C1 segment of cervical spinal cord (tissue), 14 donors: ENCODE results near the gene MYOF.
"Not testable (repeated sequence)": the region's sequence is repeated elsewhere in the genome, so short reads cannot be mapped to it uniquely, and the experiment has no call there.

Experiments
- DNase-seq, 14 donors: peaks; one replicate each; lab custom pipeline; 2025; lab: John Stamatoyannopoulos, UW

MYOF gene

GRCh38 chr10:93485690-93486089 lies 3.6 kb upstream of the MYOF start:
- no peak for DNase-seq

GRCh38 chr10:93481637-93482144 lies 443 bp downstream of the MYOF start:
- DNase-seq: no peak

- DNase-seq: no peak
Measured at GRCh38 chr10:93478873-93479272, 3.3 kb downstream of the MYOF start.

GRCh38 chr10:93476756-93477155 lies 5.4 kb downstream of the MYOF start:
- DNase-seq: no peak

GRCh38 chr10:93475871-93476270 lies 6.3 kb downstream of the MYOF start:
- no peak for DNase-seq

GRCh38 chr10:93475227-93475626 lies 6.9 kb downstream of the MYOF start:
- no peak for DNase-seq

GRCh38 chr10:93473804-93474472 lies 8.2 kb downstream of the MYOF start:
- no peak for DNase-seq

GRCh38 chr10:93473161-93473560 lies 9.0 kb downstream of the MYOF start:
- DNase-seq: no peak

GRCh38 chr10:93471110-93471651 lies 11.0 kb downstream of the MYOF start:
- DNase-seq: no peak

GRCh38 chr10:93469454-93469853 lies 12.7 kb downstream of the MYOF start:
- DNase-seq: no peak

GRCh38 chr10:93468461-93469213 lies 13.5 kb downstream of the MYOF start:
- DNase-seq: no peak

GRCh38 chr10:93467635-93468034 lies 14.5 kb downstream of the MYOF start:
- not testable (repeated sequence) for DNase-seq

GRCh38 chr10:93465806-93466675 lies 16.1 kb downstream of the MYOF start:
- peak in 9 of 14 donors; percentile 14 to 79 (median 33) for DNase-seq

GRCh38 chr10:93464776-93465388 lies 17.3 kb downstream of the MYOF start:
- DNase-seq: no peak

- peak in 1 of 14 donors; percentile 17 for DNase-seq
Measured at GRCh38 chr10:93463723-93464476, 18.2 kb downstream of the MYOF start.

- DNase-seq: peak in 1 of 14 donors; percentile 10
Measured at GRCh38 chr10:93462881-93463280, 19.3 kb downstream of the MYOF start.

- DNase-seq: no peak
Measured at GRCh38 chr10:93462371-93462770, 19.8 kb downstream of the MYOF start.

- no peak for DNase-seq
Measured at GRCh38 chr10:93461807-93462178, 20.3 kb downstream of the MYOF start.

- DNase-seq: no peak
Measured at GRCh38 chr10:93461109-93461806, 20.9 kb downstream of the MYOF start.

- DNase-seq: no peak
Measured at GRCh38 chr10:93459466-93459865, 22.7 kb downstream of the MYOF start.
